HepG2 (cell line): ENCODE results near the gene PPIB. TPM values are rescaled to one million over a fixed set of nuclear protein-coding genes. Genes with fewer than 3 reads are reported as not detected.

ENCODE experiments used
- ATAC-seq: fragments of 200-7000 bp; cut with Tn5 transposase; 3 replicates; pipeline ENCODE4 v1.9.1; 2020; ENCODE audit warnings: mild to moderate bottlenecking, moderate library complexity
- BruUV-seq: library from RNA; stranded (reverse); fragments of 400-500 nt; replicated peaks from 2 replicates; lab custom pipeline; 2021; lab: Mats Ljungman, UMichigan
- CTCF ChIA-PET: fragments of 300-600 bp; formaldehyde crosslinking; extraction: SDS; loops from one replicate; lab custom pipeline; 2021; ENCODE audit warnings: low total read pairs, inconsistent platforms, low intra/inter-chr PET ratio; lab: Yijun Ruan, JAX
- POLR2A ChIA-PET: fragments of 350-600 bp; sonication (Branson Sonifier 250); formaldehyde crosslinking; loops from one replicate; lab custom pipeline; 2020; ENCODE audit warnings: antibody characterized with exemption, inconsistent platforms; lab: Yijun Ruan, JAX
- DNase-seq: peaks from one replicate; pipeline ENCODE4 v3.0.0-alpha.2; 2015; ENCODE audit warnings: low spot score
- FAIRE-seq: peaks from 3 replicates; lab custom pipeline; 2011; peaks lifted over from hg19 to GRCh38; lab: Jason Lieb, UNC
- H2AFZ ChIP-seq: one replicate; pipeline ENCODE4 v1.6.1; 2011; ENCODE audit warnings: low read length, inconsistent platforms
- H3K27ac ChIP-seq: fragments of 300-600 bp; 3 replicates; pipeline ENCODE4 v1.8.0; 2011; ENCODE audit warnings: mixed run types, mild to moderate bottlenecking, mixed read lengths, low read length, inconsistent platforms; ENCODE audit not compliant: insufficient read depth; ENCODE audit errors: extremely low read length
- H3K27me3 ChIP-seq, 2 experiments: fragments of 200-600 bp in 1 of 2; 2 replicates in 1 of 2; 3 replicates in 1 of 2; pipeline versions ENCODE4 v1.6.0 to v1.8.0; 2011; ENCODE audit warnings: low read length in 2 of 2, mild to moderate bottlenecking in 2 of 2, moderate library complexity in 2 of 2, inconsistent platforms in 1 of 2; ENCODE audit not compliant: insufficient read depth in 2 of 2, control insufficient read depth in 1 of 2
- H3K36me3 ChIP-seq, 2 experiments: fragments of 200-600 bp in 1 of 2; replicated peaks in 1 of 2; 2 replicates in 1 of 2; 3 replicates in 1 of 2; pipeline versions ENCODE4 v1.5.1 to v1.8.0; 2011; ENCODE audit warnings: low read length in 2 of 2, inconsistent platforms in 1 of 2; ENCODE audit not compliant: insufficient read depth in 2 of 2, control insufficient read depth in 1 of 2
- H3K4me1 ChIP-seq: 2 replicates; pipeline ENCODE4 v1.5.1; 2012; ENCODE audit warnings: low read length, inconsistent platforms; ENCODE audit not compliant: insufficient read depth
- H3K4me2 ChIP-seq: 2 replicates; pipeline ENCODE4 v1.6.0; 2011; ENCODE audit warnings: low read depth, low read length, inconsistent platforms
- H3K4me3 ChIP-seq, 3 experiments: fragments of 200-600 bp in 1 of 3; sonication (generic), shearing (Covaris generic) in 1 of 3; replicated peaks in 1 of 3; 2 replicates each; pipeline ENCODE4 v1.5.1; 2011 to 2016; ENCODE audit warnings: low read length in 3 of 3, inconsistent platforms in 2 of 3, low read depth in 2 of 3, mild to moderate bottlenecking in 2 of 3, control low read depth in 1 of 3, mixed read lengths in 1 of 3; ENCODE audit not compliant: insufficient read depth in 1 of 3
- H3K79me2 ChIP-seq: one replicate; pipeline ENCODE4 v1.6.1; 2011; ENCODE audit warnings: low read length, inconsistent platforms; ENCODE audit not compliant: insufficient read depth
- H3K9ac ChIP-seq: 2 replicates; pipeline ENCODE4 v1.6.0; 2011; ENCODE audit warnings: mild to moderate bottlenecking, low read depth, low read length, inconsistent platforms; ENCODE audit not compliant: insufficient read depth
- H3K9me3 ChIP-seq: 2 replicates; pipeline ENCODE4 v1.5.1; 2012; ENCODE audit warnings: mild to moderate bottlenecking, low read length
- H4K20me1 ChIP-seq: 2 replicates; pipeline ENCODE4 v1.6.0; 2011; ENCODE audit warnings: inconsistent platforms, mild to moderate bottlenecking, low read length, moderate library complexity; ENCODE audit not compliant: insufficient read depth
- TFDP1 ChIP-seq: IDR thresholded peaks from 2 replicates; pipeline ENCODE4 v1.6.1; 2016; ENCODE audit warnings: missing compliant biosample characterization, missing genetic modification reagents, borderline replicate concordance
- ZNF530 ChIP-seq: sonication (generic); formaldehyde crosslinking; IDR thresholded peaks from 2 replicates; pipeline ENCODE4 v1.5.0; 2020; ENCODE audit warnings: low read depth, mild to moderate bottlenecking, missing genetic modification reagents
- ZNF770 ChIP-seq: sonication (generic); formaldehyde crosslinking; IDR thresholded peaks from 2 replicates; pipeline ENCODE4 v1.5.0; 2020; ENCODE audit warnings: mild to moderate bottlenecking, missing genetic modification reagents
- WGBS: methylation state at CpG from one replicate; pipeline ENCODE4 v1.1.6; 2017; ENCODE audit warnings: low lambda C conversion rate; 5-methylcytosine and 5-hydroxymethylcytosine counted together
- in situ Hi-C: cut with HindIII; loops from 2 replicates; pipeline ENCODE4 v1.10.0; 2017; ENCODE audit warnings: low pct_unique_long_range_greater_than_20kb; ENCODE audit not compliant: extremely low pct_ligation_motif_present
- intact Hi-C: fragments of 100-400 bp; cut with micrococcal nuclease; formaldehyde crosslinking; loops from one replicate; pipeline ENCODE4 v1.10.0; 2022; ENCODE audit not compliant: unreplicated experiment
- polyA plus RNA-seq, 8 experiments: library from polyadenylated mRNA; depleted of rRNA in 3 of 8; stranded (reverse) in 7 of 8; unstranded in 1 of 8; fragments of >200 nt; fragmentation: Illumina TruSeq in 4 of 8; extraction: Trizol in 4 of 8; gene quantifications; 2 replicates each; pipeline versions ENCODE4 v1.2.1 to v1.2.3, GENCODE V29; 2011 to 2016; ENCODE audit warnings: low read depth in 4 of 8, missing spikeins in 1 of 8, mixed read lengths in 1 of 8; ENCODE audit not compliant: insufficient read depth in 1 of 8
- total RNA-seq, 5 experiments: library from RNA; depleted of rRNA; stranded (reverse); fragments of >200 nt; fragmentation: Illumina TruSeq; extraction: Trizol; gene quantifications; 2 replicates each; pipeline ENCODE4 v1.2.3, GENCODE V29; 2016; ENCODE audit warnings: low read depth in 1 of 5

The PPIB gene
- total and polyA plus RNA-seq, 2 of the 13 experiments (the other 11 are each of a cell fraction or from before 2014, with no cell fraction given): 780 to 882 TPM

- no peak overlapping the region for H3K9ac ChIP-seq
- 95% methylated on average over 7 of the region's 7 CpGs for whole genome bisulfite sequencing
- intact Hi-C loops: no loop called here
- no peaks in the 10 kb centered on the region for H4K20me1 ChIP-seq
- no peak overlapping the region for H3K27ac ChIP-seq
- no peaks in the 10 kb centered on the region for H3K27me3 ChIP-seq
- H3K36me3 ChIP-seq: peaks cover 5 to 6% of the 10 kb centered on the region in 2 experiments; a peak in 2 of 5 replicates
- no peak overlapping the region for H2AFZ ChIP-seq
- TF ChIP-seq ZNF530 (no peak), ZNF770 (CRISPR knock-in tag) (0 out of 2 replicates have a peak, but pooled peaks have one; percentile 22), TFDP1 (no peak)
- TF ChIP-seq, all 625 proteins: peak for 1
- no TSS peak for BruUV-seq
- DNase-seq (no peak), FAIRE-seq (no peak), ATAC-seq (no peak)
- H3K4me2 ChIP-seq: no peak overlapping the region
- in situ Hi-C loops: no loop called here
- no peak overlapping the region for H3K4me3 ChIP-seq
- H3K79me2 ChIP-seq: no peaks in the 10 kb centered on the region
- ChIA-PET POLR2A (interaction anchor here (3.7 kb wide), 1 partner anchor 15 kb away, joined by 17 read pairs; the partner anchor contains the start of gene PPIB), CTCF (no interaction called here)
- H3K4me1 ChIP-seq: peaks cover 64% of the 10 kb centered on the region
- no peaks in the 10 kb centered on the region for H3K9me3 ChIP-seq
Measured at GRCh38 chr15:64148168-64148567, 14.7 kb downstream of the PPIB start.
